Measurements from ENCODE around the gene HOXC12. TPM values are rescaled to one million over a fixed set of nuclear protein-coding genes. Genes with fewer than 3 reads are reported as not detected.

HOXC12 gene
- total and polyA plus RNA-seq, 3 experiments from 2014 or later = not detected

DNA sequence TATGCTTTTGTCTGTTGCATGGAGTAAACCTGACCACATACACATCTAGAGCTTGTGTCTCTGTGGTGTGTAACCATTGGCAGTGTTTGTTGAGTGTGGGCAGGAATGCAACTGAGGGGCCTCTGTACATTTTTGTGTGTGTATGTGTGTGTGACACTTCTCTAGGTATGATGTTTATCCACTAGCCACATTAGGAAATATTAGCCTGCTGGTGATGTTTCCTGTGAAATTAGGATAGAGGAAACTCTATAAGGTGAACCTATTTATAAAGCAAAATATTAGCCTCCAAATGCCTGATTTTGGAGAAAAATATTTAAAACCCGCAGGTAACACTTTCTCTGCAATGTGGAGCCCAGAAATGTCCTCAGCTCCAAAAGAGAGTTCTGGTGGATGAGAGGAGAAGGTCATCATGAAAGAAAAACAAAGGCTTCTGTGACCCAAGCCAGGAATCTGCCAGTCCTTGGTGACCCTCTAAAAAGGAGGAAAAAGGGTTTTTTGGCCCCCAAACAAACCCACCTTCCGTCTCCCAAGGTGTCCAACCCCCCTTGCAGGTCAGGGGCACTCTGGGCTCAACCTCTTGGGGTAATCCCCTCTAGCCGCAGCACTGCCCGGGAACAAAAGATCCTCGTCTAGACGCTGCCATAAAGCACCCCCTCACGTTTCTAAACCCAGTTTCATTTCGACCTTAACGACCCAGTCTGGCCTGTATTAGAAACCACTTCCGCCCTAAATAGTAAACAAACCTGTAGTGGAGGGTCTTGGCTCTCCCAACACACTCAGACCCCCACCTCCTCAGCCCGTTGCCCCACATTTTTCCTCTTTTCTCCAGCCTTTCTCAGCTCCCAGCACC lies 23.1 kb downstream of the HOXC12 start:
- Histone ChIP-seq H3K4me1 (ENCODE audit: insufficient read depth, low read length) (peaks cover 21% of the 10 kb centered on the region), H3K9me3 (ENCODE audit: low read length) (no peaks in the 10 kb centered on the region), H3K4me3 (ENCODE audit: low read length) (no peak overlapping the region), H3K27me3 (ENCODE audit: insufficient read depth, low read length, poor library complexity, severe bottlenecking) (peaks cover 92% of the 10 kb centered on the region), H3K27ac (ENCODE audit: low read depth, low read length) (no peak overlapping the region), H3K36me3 (ENCODE audit: insufficient read depth, low read length) (no peaks in the 10 kb centered on the region)
- H3K4me3 Mint-ChIP-seq = peak overlapping the region in 3 of 7 donors; percentile 16 to 54 (median 20)
- DNase-seq = no peak
- POLR2A ChIA-PET = no interaction called here
- H3K27ac Mint-ChIP-seq = peak overlapping the region in 2 of 8 donors; percentile 38 to 39
- H3K36me3 Mint-ChIP-seq = no peaks in the 10 kb centered on the region
- peaks cover 0 to 15% (median 8%) of the 10 kb centered on the region in 5 donors for H3K9me3 Mint-ChIP-seq
- peaks cover 29 to 38% (median 34%) of the 10 kb centered on the region in 3 donors for H3K4me1 Mint-ChIP-seq
- CTCF ChIA-PET = interaction anchor here (0.7 to 1.8 kb wide), 3 partner anchors 9 to 66 kb away, joined by 3 to 4 read pairs (median 3); no protein-coding TSS in a partner anchor
- peaks cover 88 to 92% of the 10 kb centered on the region in 2 donors for H3K27me3 Mint-ChIP-seq

DNA sequence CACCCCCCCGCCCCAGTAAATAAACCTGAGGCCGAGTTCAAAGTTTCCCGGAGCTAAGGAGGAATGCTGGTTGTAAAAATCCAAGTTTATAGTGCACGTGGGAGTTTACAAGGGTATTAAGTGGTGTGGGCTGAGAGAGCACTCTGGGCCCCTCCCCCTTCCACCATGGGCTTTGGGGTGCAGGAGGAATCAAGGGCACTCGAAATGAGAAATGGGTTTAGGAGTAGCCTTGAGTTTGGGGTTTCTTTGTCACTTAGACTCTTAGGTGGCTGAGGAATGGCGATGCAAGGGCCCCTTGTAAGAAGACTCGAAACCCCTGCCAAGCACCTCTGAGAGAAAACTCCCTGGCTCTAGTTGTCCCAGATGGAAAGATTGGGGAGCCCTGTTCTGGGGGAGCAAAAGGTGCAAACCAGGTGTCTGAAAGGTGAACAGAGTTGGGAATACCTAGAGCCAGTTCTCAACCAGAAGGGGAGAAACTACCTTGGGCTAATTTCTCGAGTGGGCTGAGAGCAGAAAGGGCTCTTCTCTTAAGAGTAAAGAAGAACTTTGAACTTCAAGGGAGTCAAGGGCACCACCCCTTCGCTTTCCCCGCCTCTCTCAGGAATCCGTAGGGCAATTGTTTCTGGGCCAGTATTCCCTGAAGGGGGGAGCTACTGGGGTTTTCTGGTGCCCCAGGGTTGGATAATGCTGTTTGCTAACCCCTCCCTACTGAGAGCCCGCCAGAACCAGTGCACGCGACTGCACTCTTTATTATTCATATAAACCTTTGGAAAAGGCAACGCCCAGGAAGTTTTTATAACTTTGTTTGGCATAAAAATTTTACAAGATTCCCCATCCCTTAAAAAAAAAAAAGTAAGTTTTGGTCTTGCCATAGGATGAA lies 24.0 kb downstream of the HOXC12 start:
- POLR2A ChIA-PET = interaction anchor here (0.7 kb wide), 1 partner anchor 15 kb away, joined by 5 read pairs; no protein-coding TSS in a partner anchor

DNA sequence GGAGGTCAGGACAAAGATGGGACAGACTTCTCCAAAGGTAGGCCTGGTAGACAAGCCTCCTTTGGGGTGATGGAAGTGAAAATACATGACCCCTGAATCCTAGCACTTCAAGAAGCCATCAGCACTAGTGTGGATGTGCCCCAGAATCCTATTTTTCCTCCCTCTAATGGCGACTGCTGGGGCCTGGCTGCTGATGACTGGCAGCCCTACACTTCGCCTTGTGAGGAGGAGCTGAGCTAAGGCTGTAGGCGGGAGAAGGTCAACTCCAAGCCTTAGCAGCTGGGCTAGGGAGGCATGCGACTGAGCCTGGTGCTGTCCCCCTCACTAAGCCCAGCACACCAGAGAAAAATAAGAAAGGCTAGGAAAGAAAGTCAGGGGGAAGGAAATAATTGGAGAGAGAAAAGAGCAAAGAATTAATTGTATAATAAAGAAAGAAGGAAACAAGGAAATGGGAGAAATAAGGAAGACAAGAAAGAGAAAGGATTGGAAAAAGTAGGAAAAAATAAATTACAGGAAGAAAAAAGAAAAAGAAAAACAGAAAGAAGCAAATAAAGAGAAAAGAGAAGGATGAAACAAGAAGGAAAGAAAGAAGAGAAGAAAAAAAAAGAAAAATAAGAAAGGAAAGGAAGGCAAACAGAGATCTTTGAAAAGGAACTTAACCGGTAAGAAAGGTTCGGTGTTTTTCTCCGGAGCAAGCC lies 25.6 kb downstream of the HOXC12 start:
- Histone ChIP-seq H3K4me1 (ENCODE audit: insufficient read depth, low read length) (peaks cover 10% of the 10 kb centered on the region), H3K4me3 (ENCODE audit: low read length) (no peak overlapping the region), H3K27me3 (ENCODE audit: insufficient read depth, low read length, poor library complexity, severe bottlenecking) (peaks cover 88% of the 10 kb centered on the region), H3K9me3 (ENCODE audit: low read length) (no peaks in the 10 kb centered on the region), H3K27ac (ENCODE audit: low read depth, low read length) (no peak overlapping the region), H3K36me3 (ENCODE audit: insufficient read depth, low read length) (no peaks in the 10 kb centered on the region)
- peaks cover 89 to 95% of the 10 kb centered on the region in 2 donors for H3K27me3 Mint-ChIP-seq
- POLR2A ChIA-PET = interaction anchor here (1.2 kb wide), 1 partner anchor 10 kb away, joined by 3 read pairs; no protein-coding TSS in a partner anchor
- H3K36me3 Mint-ChIP-seq = no peaks in the 10 kb centered on the region
- DNase-seq = no peak
- CTCF ChIA-PET = interaction anchor here (1.5 kb wide), 1 partner anchor 26 kb away, joined by 3 read pairs; no protein-coding TSS in a partner anchor
- H3K9me3 Mint-ChIP-seq = peaks cover 0 to 16% (median 3%) of the 10 kb centered on the region in 5 donors
- H3K4me3 Mint-ChIP-seq = peak overlapping the region in 1 of 7 donors; percentile 48
- H3K4me1 Mint-ChIP-seq = peaks cover 20 to 33% (median 23%) of the 10 kb centered on the region in 3 donors
- peak overlapping the region in 2 of 8 donors; percentile 16 to 38 for H3K27ac Mint-ChIP-seq

More for the DNA sequence above, 24.0 kb downstream of the HOXC12 start:
- H3K27me3 ChIP-seq (ENCODE audit: insufficient read depth, low read length, poor library complexity, severe bottlenecking) = peaks cover 92% of the 10 kb centered on the region
- H3K4me3 ChIP-seq (ENCODE audit: low read length) = no peak overlapping the region
- no peaks in the 10 kb centered on the region for H3K36me3 ChIP-seq (ENCODE audit: insufficient read depth, low read length)
- CTCF ChIA-PET = interaction anchor here (1.8 kb wide), 1 partner anchor 9 kb away, joined by 4 read pairs; no protein-coding TSS in a partner anchor
- H3K27ac ChIP-seq (ENCODE audit: low read depth, low read length) = no peak overlapping the region
- no peak for DNase-seq
- peaks cover 0 to 12% (median 3%) of the 10 kb centered on the region in 5 donors for H3K9me3 Mint-ChIP-seq
- no peaks in the 10 kb centered on the region for H3K9me3 ChIP-seq (ENCODE audit: low read length)
- H3K27ac Mint-ChIP-seq = peak overlapping the region in 1 of 8 donors; percentile 38
- H3K4me1 Mint-ChIP-seq = peaks cover 23 to 35% (median 28%) of the 10 kb centered on the region in 3 donors
- H3K27me3 Mint-ChIP-seq = peaks cover 89 to 95% of the 10 kb centered on the region in 2 donors
- peaks cover 19% of the 10 kb centered on the region for H3K4me1 ChIP-seq (ENCODE audit: insufficient read depth, low read length)
- H3K36me3 Mint-ChIP-seq = no peaks in the 10 kb centered on the region
- H3K4me3 Mint-ChIP-seq = peak overlapping the region in 1 of 7 donors; percentile 12

DNA sequence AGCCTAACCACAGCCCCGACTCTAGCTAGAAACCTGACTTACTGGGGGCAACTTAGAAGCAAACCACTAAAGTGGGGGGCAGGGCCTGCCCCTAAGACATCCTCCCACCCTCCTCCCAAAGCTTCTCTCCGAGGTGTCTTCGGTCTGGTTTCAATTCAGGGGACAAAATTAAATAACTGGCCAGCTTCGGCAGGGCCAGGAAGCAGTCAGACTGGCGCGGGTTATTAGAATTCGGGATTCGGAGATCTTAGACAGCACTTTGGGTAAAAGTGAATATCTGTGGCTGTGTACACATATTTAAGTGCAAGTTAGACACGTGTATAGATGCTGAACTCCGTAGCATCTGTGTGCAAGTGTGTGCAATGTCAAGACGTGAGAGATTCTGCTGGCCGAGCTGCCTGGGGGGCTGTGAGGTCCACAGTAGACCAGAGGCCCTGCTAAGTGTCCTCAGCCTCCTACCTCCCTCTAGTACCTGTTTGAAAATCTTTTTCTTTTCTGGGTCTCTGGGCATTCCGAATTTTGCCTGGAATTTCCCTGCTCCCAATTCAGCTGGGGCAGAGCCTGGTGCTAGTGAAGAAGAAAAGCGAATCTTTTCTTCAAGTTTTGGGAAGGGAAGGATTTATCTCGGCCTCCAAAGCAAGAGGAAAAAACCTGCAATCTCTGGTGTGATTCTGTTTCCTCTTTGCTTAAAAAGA lies 26.2 kb downstream of the HOXC12 start:
- Mint-ChIP-seq H3K27me3 (peaks cover 89 to 94% of the 10 kb centered on the region in 2 donors), H3K4me1 (peaks cover 18 to 31% (median 21%) of the 10 kb centered on the region in 3 donors), H3K27ac (peak overlapping the region in 1 of 8 donors; percentile 38), H3K36me3 (no peaks in the 10 kb centered on the region), H3K9me3 (peaks cover 0 to 16% (median 0%) of the 10 kb centered on the region in 5 donors), H3K4me3 (peak overlapping the region in 1 of 7 donors; percentile 48)
- H3K4me3 ChIP-seq (ENCODE audit: low read length) = no peak overlapping the region
- H3K4me1 ChIP-seq (ENCODE audit: insufficient read depth, low read length) = peaks cover 11% of the 10 kb centered on the region
- no peak overlapping the region for H3K27ac ChIP-seq (ENCODE audit: low read depth, low read length)
- ChIA-PET POLR2A (interaction anchor here (1.2 kb wide), 1 partner anchor 9 kb away, joined by 3 read pairs; no protein-coding TSS in a partner anchor), CTCF (interaction anchor here (1.5 kb wide), 1 partner anchor 25 kb away, joined by 3 read pairs; no protein-coding TSS in a partner anchor)
- DNase-seq = no peak
- no peaks in the 10 kb centered on the region for H3K9me3 ChIP-seq (ENCODE audit: low read length)
- H3K36me3 ChIP-seq (ENCODE audit: insufficient read depth, low read length) = no peaks in the 10 kb centered on the region
- peaks cover 88% of the 10 kb centered on the region for H3K27me3 ChIP-seq (ENCODE audit: insufficient read depth, low read length, poor library complexity, severe bottlenecking)

DNA sequence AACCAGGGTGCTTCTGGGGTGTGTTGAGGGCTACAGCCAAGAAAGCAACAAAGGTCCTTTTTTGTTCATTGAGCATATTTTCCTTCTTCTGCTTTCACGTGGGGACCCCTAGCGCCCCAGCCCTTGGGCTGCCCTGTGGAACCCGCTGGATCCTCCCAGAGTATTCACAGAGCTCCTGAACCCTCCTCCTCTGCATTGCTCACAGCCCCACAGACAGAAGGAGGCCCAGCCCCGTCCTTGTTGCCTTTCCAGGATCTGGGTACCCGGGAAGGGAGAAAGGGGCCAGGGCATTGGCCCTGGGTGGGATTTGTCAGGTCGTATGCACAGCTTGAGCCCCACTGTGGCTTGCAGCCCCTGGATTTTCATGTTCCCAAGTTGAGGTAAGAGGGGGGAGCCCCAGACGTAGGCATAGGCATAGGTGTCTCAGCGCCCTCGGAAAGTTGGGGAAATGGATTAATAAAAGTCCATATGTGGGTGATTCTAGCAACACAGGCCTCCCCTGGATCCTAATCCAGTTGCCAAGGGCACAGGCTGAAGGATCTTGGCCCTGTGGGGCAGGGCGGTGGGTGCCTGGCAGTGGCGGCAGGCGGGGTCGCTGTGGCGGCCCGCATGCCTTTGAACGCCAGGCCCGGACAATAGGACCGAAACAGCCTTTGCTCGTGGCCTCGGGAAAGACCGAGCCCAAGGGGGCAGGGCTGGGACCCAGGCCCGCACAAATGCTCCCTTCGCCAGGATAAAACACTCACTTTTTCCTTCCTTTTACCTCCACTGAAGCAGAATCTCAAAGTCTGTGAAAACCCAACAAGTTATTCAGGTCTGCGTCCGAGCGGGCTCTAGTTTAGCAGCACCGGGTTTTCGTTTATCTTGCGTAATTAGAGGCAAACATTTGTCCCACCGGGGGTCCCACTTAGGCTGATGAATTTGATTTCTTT lies 27.2 kb downstream of the HOXC12 start:
- Mint-ChIP-seq H3K4me3 (peak overlapping the region in 1 of 7 donors; percentile 54), H3K9me3 (peaks cover 0 to 14% (median 0%) of the 10 kb centered on the region in 5 donors), H3K4me1 (peaks cover 24 to 40% (median 26%) of the 10 kb centered on the region in 3 donors), H3K27me3 (peaks cover 87 to 94% of the 10 kb centered on the region in 2 donors), H3K36me3 (no peaks in the 10 kb centered on the region), H3K27ac (peak overlapping the region in 2 of 8 donors; percentile 26 to 77)
- CTCF ChIA-PET = interaction anchor here (1.5 kb wide), 1 partner anchor 24 kb away, joined by 3 read pairs; no protein-coding TSS in a partner anchor
- Histone ChIP-seq H3K27ac (ENCODE audit: low read depth, low read length) (no peak overlapping the region), H3K36me3 (ENCODE audit: insufficient read depth, low read length) (no peaks in the 10 kb centered on the region), H3K4me3 (ENCODE audit: low read length) (no peak overlapping the region), H3K4me1 (ENCODE audit: insufficient read depth, low read length) (peaks cover 16% of the 10 kb centered on the region), H3K9me3 (ENCODE audit: low read length) (no peaks in the 10 kb centered on the region), H3K27me3 (ENCODE audit: insufficient read depth, low read length, poor library complexity, severe bottlenecking) (peaks cover 87% of the 10 kb centered on the region)
- POLR2A ChIA-PET = no interaction called here
- DNase-seq = no peak

DNA sequence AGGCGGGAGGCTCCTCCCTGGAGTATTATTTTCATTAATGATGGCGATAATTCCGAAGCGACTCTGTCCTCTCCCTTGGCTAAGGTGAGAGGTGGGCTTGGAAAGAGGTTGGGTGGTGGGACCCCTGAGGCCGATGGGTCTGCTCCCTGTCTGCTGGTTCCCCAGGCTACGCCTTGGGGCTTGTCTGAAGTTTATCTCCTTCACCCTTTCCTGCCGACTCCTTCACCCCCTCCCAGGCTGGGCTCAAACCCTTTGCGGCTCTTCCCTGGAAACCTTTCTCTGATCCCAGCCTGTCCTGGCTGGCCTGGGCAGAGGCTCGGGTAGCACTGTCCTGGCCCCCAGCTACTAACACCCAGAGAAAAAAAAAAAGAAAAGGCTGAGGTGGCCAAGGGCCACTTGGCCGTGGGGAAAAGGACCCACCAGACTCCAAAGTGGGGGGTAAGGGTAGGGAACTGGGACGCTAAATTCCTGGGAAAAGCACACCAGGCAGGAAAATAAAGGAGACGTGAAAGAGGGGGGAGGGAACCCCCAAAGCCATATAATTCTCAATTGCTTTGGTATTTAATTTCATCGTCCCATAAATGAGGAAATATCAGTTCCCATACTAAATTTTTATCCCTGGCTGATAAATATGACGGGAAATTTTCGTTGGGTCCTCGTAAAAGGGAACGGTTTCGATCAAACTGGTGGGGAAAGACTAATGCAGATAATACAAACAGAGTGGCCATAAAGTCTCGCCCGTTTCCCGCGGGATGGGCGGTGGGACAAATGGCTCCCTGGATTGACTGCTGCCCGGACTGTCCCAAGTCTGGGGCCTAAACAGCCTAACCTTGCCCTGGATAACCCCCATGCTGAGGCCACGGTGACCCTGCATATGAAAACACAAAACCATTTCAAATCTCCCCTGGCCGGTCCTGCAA lies 28.2 kb downstream of the HOXC12 start:
- POLR2A ChIA-PET = no interaction called here
- H3K27me3 Mint-ChIP-seq = peaks cover 88 to 94% of the 10 kb centered on the region in 2 donors

More for the DNA sequence above, 28.2 kb downstream of the HOXC12 start:
- no peak for DNase-seq
- CTCF ChIA-PET = no interaction called here
- peaks cover 16% of the 10 kb centered on the region for H3K4me1 ChIP-seq (ENCODE audit: insufficient read depth, low read length)
- peak overlapping the region in 3 of 8 donors; percentile 54 to 77 (median 62) for H3K27ac Mint-ChIP-seq
- H3K9me3 Mint-ChIP-seq = peaks cover 0 to 11% (median 0%) of the 10 kb centered on the region in 5 donors
- H3K4me3 ChIP-seq (ENCODE audit: low read length) = no peak overlapping the region
- H3K36me3 ChIP-seq (ENCODE audit: insufficient read depth, low read length) = no peaks in the 10 kb centered on the region
- no peaks in the 10 kb centered on the region for H3K9me3 ChIP-seq (ENCODE audit: low read length)
- no peaks in the 10 kb centered on the region for H3K36me3 Mint-ChIP-seq
- no peak overlapping the region for H3K27ac ChIP-seq (ENCODE audit: low read depth, low read length)
- H3K4me3 Mint-ChIP-seq = peak overlapping the region in 5 of 7 donors; percentile 6 to 72 (median 21)
- H3K27me3 ChIP-seq (ENCODE audit: insufficient read depth, low read length, poor library complexity, severe bottlenecking) = peaks cover 87% of the 10 kb centered on the region
- H3K4me1 Mint-ChIP-seq = peaks cover 25 to 37% (median 26%) of the 10 kb centered on the region in 3 donors
